ENCODE results near the gene TSKU.

Gene TSKU

DNA sequence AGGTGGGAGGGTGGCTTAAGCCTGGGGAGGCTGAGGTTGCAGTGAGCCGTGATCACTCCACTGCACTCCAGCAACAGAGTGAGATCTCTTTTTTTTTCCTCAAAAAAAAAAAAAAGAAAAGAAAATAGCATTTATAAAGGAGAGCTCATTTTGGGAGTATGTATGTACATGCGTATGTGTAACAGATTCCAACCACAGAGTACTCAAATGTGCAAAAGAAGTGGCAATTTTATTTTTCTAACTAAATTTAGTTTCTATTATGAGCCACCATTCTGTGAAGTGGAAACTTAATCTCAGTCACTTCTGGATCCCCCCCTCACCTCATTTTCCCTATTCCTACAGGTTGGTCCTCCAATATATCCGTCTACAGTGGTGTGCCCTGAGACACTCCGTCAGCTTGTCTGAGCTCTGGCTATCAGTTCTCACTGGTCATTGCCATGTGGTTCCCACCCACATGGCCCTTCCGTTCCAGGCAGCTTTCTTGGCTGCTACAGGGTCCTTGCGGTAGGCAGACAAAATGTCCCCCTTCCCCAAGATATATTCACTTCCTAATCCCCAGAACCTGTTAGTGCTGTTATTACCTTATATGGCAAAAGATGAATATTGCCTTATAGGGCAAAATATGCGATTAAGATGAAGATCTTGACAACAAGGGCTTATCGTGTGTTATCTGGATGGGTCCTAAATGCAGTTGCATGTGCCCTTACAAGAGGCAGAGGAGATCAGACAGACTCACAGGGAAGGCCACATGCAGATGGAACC, 35.8 kb upstream of the TSKU start:
- no peaks in the 10 kb centered on the region for H3K9me3 Mint-ChIP-seq
- H3K27ac Mint-ChIP-seq: no peak overlapping the region
- H3K4me1 Mint-ChIP-seq (ENCODE audit: low read depth): no peaks in the 10 kb centered on the region
- no peaks in the 10 kb centered on the region for H3K36me3 Mint-ChIP-seq (ENCODE audit: low read depth)
- no peak overlapping the region for H3K4me3 Mint-ChIP-seq
- H3K27me3 Mint-ChIP-seq: no peaks in the 10 kb centered on the region

DNA sequence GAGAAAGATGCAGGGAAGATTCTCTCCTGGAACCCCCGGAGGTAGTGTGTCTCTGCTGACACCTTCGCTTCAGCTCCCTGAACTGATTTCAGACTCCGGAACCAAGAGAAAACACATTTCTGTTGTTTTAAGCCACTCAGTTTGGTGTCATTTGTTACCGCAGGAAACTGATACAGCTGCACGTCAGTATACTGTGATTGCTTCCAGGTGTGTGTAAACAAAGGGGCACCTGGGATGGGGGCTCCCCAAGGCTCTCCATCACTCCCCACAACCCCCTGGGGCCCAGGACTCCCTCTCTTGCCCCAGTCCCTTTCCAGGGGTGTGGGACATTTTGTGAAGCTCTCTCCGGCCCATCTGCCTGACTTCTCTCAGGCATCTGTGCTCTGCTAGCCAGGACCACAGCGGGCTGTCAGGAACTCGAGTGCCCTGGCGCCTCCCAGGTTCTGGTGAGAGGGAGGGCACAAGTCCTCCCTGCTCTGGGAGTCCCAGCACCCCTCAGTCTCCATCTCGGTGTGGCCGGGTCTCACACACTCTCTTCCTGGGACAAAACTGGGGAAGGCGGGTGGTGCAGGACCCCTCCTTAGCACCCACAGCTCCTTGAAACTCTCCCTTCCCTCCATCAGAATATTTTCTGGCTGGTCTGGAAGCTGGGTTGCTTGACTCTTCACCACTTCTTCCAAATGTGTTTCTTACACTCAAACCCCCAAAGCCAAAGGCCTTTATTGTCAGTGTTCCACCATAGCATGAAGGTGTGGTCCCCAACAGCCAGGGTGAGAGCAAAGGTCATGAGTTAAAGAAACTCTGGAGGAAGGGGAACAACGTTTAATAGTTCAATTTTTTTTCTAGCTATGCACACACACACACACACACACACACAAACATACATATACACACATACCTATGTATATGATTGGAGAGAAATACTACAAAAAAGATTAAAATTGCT, 35.0 kb upstream of the TSKU start:
- Mint-ChIP-seq H3K36me3 (ENCODE audit: low read depth) (no peaks in the 10 kb centered on the region), H3K9me3 (no peaks in the 10 kb centered on the region), H3K4me3 (no peak overlapping the region), H3K27ac (no peak overlapping the region), H3K4me1 (ENCODE audit: low read depth) (no peaks in the 10 kb centered on the region), H3K27me3 (no peaks in the 10 kb centered on the region)

DNA sequence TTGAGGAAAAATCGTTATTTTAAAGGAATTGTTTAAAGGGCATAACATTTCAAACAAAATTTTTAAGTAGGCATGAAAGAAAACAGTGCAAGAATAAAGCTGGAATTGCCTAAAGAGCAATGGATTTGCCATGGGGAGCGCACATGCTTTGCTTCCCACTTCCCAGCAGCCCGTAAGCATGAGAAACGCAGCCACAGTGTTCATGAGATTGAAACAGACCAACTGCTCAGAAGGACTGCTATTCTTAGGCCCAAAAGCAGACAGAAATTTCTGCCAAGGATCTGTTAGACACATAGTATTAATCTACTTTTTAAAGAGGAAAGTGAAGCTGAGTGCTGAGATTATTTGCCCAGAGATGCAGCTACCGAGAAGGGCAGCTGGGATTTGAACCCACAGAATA, 34.2 kb upstream of the TSKU start:
- no peaks in the 10 kb centered on the region for H3K9me3 Mint-ChIP-seq
- no peaks in the 10 kb centered on the region for H3K36me3 Mint-ChIP-seq (ENCODE audit: low read depth)
- H3K27me3 Mint-ChIP-seq: no peaks in the 10 kb centered on the region
- H3K27ac Mint-ChIP-seq: no peak overlapping the region
- H3K4me1 Mint-ChIP-seq (ENCODE audit: low read depth): no peaks in the 10 kb centered on the region
- H3K4me3 Mint-ChIP-seq: no peak overlapping the region

DNA sequence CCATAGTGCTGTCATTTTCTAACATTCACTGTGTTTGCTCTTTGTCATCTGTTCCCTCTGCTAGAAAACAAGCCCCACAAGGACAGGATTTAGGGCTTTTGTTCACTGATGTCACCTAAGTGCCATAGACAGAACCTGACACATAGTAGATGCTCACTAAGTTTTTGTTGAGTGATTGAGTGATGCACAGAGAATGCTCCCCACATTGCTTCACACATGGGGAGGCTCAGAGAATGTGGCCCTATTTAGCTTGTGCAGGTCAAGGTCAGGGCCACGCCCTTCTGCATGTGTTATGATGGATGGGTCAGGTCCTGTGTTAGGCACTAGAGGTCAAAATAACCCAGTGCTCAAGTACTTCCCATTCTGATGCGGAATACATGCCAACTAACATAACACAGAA, 33.1 kb upstream of the TSKU start:
- no peak overlapping the region for H3K4me3 Mint-ChIP-seq
- H3K27me3 Mint-ChIP-seq: no peaks in the 10 kb centered on the region
- no peaks in the 10 kb centered on the region for H3K36me3 Mint-ChIP-seq (ENCODE audit: low read depth)
- no peaks in the 10 kb centered on the region for H3K9me3 Mint-ChIP-seq
- H3K27ac Mint-ChIP-seq: no peak overlapping the region
- no peaks in the 10 kb centered on the region for H3K4me1 Mint-ChIP-seq (ENCODE audit: low read depth)

DNA sequence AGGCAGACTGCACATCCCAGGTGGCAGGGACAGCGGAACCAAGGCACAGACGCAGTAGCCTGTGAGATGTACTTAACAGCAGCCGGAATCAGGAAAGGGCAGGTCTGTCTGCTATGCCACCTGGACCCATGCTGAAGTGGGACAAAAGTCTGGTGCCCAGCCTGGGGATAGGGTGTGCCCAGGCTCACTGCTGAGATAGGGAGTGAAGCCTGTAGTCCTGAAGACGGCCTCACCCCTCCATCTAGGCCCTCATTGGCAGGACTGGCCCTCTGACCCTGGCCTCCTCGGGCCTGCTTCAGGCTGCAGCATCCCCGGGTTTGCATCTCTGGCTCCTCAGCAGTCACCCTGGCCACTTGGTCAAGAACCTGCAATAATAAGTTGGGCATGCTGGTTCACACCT, 32.4 kb upstream of the TSKU start:
- no peak overlapping the region for H3K4me3 Mint-ChIP-seq
- H3K27me3 Mint-ChIP-seq: no peaks in the 10 kb centered on the region
- no peaks in the 10 kb centered on the region for H3K4me1 Mint-ChIP-seq (ENCODE audit: low read depth)
- H3K36me3 Mint-ChIP-seq (ENCODE audit: low read depth): no peaks in the 10 kb centered on the region
- no peaks in the 10 kb centered on the region for H3K9me3 Mint-ChIP-seq
- H3K27ac Mint-ChIP-seq: no peak overlapping the region

DNA sequence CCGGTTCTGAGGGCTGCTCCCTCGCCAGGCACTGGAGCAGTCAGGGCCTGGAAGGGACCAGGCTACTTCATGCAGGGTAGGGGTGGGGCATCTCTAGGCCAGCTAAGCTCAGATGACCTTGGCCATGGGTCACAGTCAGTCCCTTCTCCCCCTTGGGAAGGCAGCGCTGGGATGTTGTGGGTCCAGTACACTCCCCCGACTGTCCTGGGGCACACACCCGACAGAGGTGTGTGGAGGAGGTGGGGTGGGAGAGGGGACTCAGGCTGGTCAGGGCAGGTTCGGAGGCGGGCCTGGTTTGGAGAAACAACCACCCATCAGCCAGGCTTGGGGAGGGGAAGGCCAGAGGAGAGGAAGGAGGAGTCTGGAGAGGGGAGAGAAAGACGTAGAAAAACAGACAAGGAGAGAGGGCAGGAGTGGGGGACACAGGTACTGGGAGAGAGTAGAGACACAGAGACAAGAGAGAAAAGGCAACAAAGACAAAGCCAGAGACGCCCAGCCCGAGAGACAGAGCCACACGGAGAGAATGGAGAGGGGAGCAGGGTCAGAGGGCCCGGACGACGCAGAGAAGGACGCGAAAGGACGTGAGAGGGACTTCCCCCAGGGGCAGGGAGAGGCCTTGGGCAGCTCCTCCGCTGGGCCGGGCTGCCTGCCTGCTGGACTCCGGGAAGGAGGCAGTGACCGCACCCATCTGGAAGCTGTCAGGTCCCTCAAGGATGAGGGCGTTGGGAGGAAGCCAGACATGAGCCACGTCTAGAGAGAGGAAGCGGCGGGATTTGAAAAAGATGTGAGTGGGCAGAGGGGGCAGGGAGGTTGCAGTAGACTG, 30.6 kb upstream of the TSKU start:
- peak overlapping the region; percentile 42 for H3K27ac Mint-ChIP-seq
- no peaks in the 10 kb centered on the region for H3K9me3 Mint-ChIP-seq
- H3K27me3 Mint-ChIP-seq: no peaks in the 10 kb centered on the region
- H3K4me1 Mint-ChIP-seq (ENCODE audit: low read depth): no peaks in the 10 kb centered on the region
- no peaks in the 10 kb centered on the region for H3K36me3 Mint-ChIP-seq (ENCODE audit: low read depth)
- no peak overlapping the region for H3K4me3 Mint-ChIP-seq

DNA sequence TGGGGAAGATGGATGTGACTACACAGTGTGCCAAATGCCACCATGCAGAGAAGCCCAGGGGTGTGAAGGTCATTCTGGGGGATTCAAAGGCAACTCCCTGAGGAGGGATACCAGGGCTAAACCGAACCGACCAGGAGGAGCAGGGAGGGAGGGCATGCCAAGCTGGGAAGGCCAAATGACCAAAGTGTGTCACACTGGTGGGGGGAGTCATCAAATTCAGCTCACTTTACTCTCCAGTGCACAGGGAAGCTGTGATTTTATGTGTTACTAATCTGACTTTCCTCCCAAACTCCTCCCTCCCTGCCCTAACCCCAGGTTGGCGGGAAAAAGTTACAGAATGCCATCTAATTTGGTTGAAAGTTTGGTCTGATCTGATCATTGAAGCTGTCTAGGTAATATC, 29.7 kb upstream of the TSKU start:
- H3K4me1 Mint-ChIP-seq (ENCODE audit: low read depth): no peaks in the 10 kb centered on the region
- no peak overlapping the region for H3K27ac Mint-ChIP-seq
- no peaks in the 10 kb centered on the region for H3K36me3 Mint-ChIP-seq (ENCODE audit: low read depth)
- no peaks in the 10 kb centered on the region for H3K27me3 Mint-ChIP-seq
- H3K4me3 Mint-ChIP-seq: no peak overlapping the region
- no peaks in the 10 kb centered on the region for H3K9me3 Mint-ChIP-seq

DNA sequence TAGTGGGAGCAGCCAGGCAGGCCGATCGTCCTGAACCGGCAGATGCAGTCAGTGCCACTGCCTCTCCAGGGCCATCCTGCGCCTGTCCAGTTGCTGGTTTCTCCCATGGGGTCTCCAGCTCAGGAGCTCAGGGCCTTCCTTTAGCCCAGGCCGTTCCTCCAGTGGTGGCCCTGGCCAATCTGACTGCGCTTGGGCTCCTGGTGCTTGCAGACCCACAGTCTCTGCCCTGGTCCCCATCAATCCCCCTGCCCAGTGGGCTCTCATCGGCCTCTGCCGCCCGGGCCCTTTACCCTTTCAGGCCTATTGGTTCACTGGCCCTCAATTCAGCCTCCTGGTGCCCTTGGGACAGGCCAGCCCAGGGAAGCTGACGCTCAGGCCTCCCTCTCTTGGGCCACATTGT, 29.2 kb upstream of the TSKU start:
- H3K27me3 Mint-ChIP-seq: no peaks in the 10 kb centered on the region
- no peak overlapping the region for H3K27ac Mint-ChIP-seq
- no peak overlapping the region for H3K4me3 Mint-ChIP-seq
- no peaks in the 10 kb centered on the region for H3K4me1 Mint-ChIP-seq (ENCODE audit: low read depth)
- no peaks in the 10 kb centered on the region for H3K9me3 Mint-ChIP-seq
- no peaks in the 10 kb centered on the region for H3K36me3 Mint-ChIP-seq (ENCODE audit: low read depth)

DNA sequence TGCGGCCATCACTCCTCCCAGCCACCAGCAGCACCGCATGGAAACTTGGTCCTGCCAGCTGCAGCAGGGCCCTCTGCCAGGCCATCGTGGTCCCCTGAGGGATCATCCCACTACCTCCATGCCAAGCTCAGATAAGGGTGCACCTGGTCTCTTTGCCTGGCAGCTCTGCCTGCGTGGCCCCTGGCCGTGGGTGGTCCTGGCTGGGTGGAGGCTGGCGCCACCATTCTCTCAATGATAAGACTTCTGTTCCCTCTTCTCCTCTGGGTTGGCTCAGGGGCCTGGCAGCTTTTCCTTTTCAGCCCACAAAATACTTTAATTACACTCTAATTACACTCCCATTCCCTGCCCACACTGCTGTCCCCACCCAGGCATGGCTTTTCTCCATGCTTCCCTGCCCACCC, 26.8 kb upstream of the TSKU start:
- Mint-ChIP-seq H3K36me3 (ENCODE audit: low read depth) (no peaks in the 10 kb centered on the region), H3K27me3 (no peaks in the 10 kb centered on the region), H3K4me1 (ENCODE audit: low read depth) (no peaks in the 10 kb centered on the region), H3K4me3 (no peak overlapping the region), H3K27ac (no peak overlapping the region), H3K9me3 (no peaks in the 10 kb centered on the region)

DNA sequence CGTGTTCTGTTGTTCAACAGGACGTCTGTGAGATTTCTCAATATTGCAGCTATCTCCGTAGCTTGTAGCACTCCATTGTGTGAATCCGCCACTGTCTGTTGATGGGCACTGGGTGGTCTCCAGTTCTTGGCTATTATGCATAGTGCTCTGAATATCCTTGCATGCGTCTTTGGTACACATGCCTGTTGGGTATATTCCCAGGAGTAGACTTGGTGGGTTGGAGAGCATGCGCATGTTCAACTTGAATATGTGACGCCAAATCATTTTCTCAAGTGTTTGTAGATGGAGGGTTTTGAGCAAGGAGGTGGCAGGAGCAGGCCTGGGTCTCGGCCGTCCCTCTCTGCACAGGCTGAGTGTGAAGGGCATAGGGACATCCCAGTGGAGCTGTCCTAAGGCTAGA, 24.8 kb upstream of the TSKU start:
- Mint-ChIP-seq H3K4me1 (ENCODE audit: low read depth) (no peaks in the 10 kb centered on the region), H3K36me3 (ENCODE audit: low read depth) (no peaks in the 10 kb centered on the region), H3K9me3 (no peaks in the 10 kb centered on the region), H3K4me3 (no peak overlapping the region), H3K27me3 (no peaks in the 10 kb centered on the region), H3K27ac (no peak overlapping the region)

DNA sequence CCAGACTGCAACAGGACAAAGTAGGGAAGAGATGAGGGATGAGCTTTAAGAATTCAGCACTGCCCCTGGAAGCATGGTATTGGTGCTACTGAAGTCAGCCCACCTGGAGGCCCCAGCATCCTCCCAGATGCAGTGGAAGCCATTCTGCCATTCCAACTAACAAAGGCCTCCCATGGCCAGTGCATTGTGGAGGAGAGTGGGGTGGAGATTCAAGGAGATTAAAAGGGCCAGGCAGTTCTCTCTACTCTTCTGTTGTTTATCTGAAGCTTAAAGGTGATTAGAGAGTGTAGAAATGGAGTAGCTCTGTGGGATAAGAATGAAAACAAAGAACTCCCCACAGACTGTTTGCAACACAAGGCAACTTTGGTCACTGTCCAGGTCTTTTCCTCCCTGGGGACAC, 24.1 kb upstream of the TSKU start:
- Mint-ChIP-seq H3K27ac (no peak overlapping the region), H3K36me3 (ENCODE audit: low read depth) (no peaks in the 10 kb centered on the region), H3K4me1 (ENCODE audit: low read depth) (no peaks in the 10 kb centered on the region), H3K9me3 (no peaks in the 10 kb centered on the region), H3K27me3 (no peaks in the 10 kb centered on the region), H3K4me3 (no peak overlapping the region)

DNA sequence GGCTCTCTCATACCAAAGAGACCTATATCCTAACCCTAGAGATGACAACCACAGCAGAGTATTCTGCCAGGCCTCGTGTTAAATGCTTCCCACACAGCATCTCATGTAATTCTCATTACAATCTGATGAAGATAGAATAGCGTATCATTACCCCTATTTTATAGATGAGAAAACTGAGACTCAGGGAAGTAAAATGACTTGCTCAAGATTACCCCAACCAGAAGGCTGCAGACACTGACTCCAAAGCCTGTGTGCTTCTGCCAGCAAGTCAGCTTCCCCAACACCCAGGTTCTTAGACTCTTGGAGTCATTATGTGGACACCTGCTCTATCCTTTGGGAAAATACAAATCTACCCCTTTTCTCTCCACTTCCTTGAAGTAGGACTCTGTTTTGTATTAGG, 23.6 kb upstream of the TSKU start:
- H3K27me3 Mint-ChIP-seq: no peaks in the 10 kb centered on the region
- no peak overlapping the region for H3K4me3 Mint-ChIP-seq

DNA sequence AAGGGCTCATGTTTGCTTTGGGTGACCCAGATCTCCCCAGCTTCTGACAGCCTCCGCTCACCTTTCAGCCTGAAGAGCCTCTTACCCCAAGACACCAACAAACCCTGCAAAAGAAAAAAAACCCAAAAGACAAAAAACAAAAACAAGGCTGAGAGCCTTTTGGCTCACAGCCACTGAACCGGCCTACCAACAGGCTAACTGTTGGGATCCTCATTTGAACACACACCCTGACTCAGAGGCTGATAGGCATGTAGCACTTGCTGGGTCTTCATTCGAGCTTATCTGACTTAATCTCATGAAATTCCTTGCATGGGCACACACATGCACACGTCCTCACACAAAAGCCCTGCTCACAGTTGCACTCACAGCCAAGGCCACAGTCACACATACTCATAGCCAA, 22.9 kb upstream of the TSKU start:
- H3K4me3 Mint-ChIP-seq: no peak overlapping the region
- H3K36me3 Mint-ChIP-seq (ENCODE audit: low read depth): no peaks in the 10 kb centered on the region
- no peaks in the 10 kb centered on the region for H3K27me3 Mint-ChIP-seq
- no peak overlapping the region for H3K27ac Mint-ChIP-seq
- H3K9me3 Mint-ChIP-seq: no peaks in the 10 kb centered on the region
- no peaks in the 10 kb centered on the region for H3K4me1 Mint-ChIP-seq (ENCODE audit: low read depth)

More for the DNA sequence above, 23.6 kb upstream of the TSKU start:
- H3K36me3 Mint-ChIP-seq (ENCODE audit: low read depth): no peaks in the 10 kb centered on the region
- no peaks in the 10 kb centered on the region for H3K4me1 Mint-ChIP-seq (ENCODE audit: low read depth)
- no peaks in the 10 kb centered on the region for H3K9me3 Mint-ChIP-seq
- H3K27ac Mint-ChIP-seq: no peak overlapping the region

DNA sequence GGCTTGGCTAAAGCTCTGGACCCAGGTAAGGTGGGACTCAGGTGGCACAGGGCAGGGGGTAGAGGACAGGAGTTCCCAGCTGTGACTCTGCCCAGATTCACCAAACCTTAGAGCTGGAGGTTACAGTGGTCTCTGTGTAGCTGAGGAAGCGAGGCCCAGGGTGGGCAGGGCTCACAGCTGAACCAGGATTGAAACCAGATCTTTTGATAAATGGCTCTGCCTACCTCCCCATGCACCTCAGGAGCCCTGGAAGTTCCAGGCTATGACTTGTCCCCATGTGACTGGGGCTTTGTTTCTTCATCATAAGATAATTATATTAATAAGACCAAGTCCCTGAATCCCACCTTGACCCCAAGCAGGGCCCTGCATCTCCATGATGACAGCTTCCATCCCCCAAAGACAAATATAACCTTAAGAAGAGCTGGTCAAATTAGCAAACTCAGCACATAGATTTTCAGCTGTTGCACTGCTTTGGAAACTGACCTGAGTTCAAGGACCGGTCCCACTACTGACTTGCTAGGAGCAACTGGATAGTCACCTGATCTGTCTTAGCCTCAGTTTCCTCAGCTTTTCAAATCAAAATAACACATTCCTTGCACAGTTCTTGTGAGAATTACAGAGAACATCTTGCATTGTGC, 21.3 kb upstream of the TSKU start:
- no peaks in the 10 kb centered on the region for H3K36me3 Mint-ChIP-seq (ENCODE audit: low read depth)
- no peak overlapping the region for H3K27ac Mint-ChIP-seq
- H3K4me1 Mint-ChIP-seq (ENCODE audit: low read depth): no peaks in the 10 kb centered on the region
- H3K9me3 Mint-ChIP-seq: no peaks in the 10 kb centered on the region
- no peaks in the 10 kb centered on the region for H3K27me3 Mint-ChIP-seq
- no peak overlapping the region for H3K4me3 Mint-ChIP-seq
